HG02970 (cell line): ENCODE data around the gene RTKN.

Source experiments
- ATAC-seq: cut with Tn5 transposase; IDR thresholded peaks from one replicate; pipeline ENCODE4 v1.9.1; 2021; ENCODE audit warnings: mild to moderate bottlenecking, moderate library complexity, moderate number of reproducible peaks; ENCODE audit not compliant: unreplicated experiment, low FRiP score

RTKN gene

DNA sequence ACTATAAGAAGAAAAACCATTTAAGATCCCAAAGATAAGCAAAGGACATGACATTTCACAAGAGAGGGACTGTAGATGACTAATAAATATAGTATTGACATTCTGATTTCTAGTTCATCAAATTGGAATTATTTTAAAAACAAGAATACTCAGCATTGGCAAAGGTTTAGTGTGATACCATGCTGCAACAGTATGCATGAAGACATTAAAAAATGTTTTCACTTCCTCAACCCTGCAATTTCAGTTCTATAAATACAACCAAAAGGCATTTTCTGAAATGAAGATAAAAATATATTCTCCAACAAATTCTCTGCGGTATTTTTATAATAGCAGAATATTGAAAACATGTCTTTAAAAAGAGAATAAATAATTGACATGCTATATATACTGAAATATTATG is 22.4 kb downstream of the RTKN start:
- ATAC-seq: no peak

DNA sequence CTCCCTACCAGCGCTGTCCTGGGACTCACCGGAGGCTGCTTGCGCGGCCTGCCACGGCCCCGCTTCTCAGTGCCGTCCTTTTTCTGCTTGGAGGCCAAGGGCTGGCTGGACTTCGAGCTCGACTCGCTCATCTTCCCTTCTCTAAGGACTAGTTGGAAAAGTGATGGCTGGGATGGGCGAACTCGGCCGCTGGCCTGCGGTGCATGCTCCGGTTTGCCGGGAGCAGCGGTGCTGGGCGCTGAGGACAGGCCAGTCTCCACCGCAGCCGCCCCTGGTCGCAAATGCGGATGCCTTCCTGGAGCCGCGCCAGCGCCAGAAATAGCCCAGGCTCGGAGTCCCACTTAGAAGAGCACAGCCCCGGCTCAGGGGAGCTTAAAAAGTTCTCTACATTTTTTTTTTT is 23.4 kb downstream of the RTKN start:
- no peak for ATAC-seq

DNA sequence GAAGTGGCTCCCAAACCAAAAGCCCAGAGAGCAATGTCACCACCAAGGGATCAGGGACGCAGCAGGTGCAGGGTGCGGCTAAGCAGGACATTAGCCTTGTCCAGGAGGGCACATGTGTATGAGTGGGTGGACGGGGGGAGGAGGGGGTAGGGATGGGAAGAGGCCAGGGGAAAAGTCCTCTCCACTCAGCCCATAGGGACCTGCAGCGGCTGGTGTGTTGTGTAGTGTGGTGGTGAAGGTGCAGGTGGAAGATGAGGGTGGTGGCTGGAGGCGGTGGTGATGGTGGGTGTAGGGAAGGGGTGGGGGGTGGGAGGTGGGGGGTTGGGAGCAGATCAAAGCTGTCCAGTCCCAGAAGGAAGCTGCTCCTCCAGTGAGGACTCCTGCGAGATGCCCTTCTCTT is 24.0 kb downstream of the RTKN start:
- ATAC-seq: no peak

DNA sequence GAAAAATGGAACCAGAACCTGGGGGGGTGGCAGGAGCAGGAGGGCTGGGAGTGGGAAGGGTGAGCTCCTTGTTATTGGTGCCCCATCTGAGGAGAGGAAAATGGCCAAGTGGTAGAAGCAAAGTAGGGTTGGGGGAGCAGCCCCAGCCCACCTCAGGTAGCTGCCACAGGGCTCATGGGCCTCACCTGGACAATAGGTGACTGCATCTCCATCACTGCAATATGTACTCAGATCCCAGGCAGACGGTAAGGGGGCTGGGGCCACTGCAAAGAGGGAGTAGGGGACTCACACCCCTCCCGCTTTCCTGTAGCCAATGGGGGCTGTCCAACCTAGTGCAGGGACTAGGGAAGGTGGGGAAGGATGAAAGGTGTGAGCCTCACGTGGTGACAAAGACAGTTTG is 24.5 kb downstream of the RTKN start:
- no peak for ATAC-seq

DNA sequence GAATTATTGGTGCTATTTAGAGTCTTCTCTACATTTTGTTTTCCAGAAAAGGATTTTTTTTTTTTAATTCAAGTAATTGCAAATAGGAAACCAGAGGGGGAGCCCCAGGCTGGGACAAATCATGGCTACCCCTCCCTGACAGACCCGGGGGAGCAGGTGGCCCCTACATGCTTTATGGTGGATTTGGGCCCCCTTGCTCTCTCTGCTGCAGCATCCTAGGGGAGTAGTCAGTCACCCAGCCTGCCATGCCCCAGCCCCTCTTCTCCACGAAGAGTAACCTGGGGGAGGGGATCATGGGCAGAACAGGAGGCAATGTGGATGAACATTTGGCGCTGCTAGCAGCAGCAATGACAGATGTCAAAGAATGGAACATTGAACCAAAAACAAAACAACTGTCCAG is 25.0 kb downstream of the RTKN start:
- no peak for ATAC-seq

DNA sequence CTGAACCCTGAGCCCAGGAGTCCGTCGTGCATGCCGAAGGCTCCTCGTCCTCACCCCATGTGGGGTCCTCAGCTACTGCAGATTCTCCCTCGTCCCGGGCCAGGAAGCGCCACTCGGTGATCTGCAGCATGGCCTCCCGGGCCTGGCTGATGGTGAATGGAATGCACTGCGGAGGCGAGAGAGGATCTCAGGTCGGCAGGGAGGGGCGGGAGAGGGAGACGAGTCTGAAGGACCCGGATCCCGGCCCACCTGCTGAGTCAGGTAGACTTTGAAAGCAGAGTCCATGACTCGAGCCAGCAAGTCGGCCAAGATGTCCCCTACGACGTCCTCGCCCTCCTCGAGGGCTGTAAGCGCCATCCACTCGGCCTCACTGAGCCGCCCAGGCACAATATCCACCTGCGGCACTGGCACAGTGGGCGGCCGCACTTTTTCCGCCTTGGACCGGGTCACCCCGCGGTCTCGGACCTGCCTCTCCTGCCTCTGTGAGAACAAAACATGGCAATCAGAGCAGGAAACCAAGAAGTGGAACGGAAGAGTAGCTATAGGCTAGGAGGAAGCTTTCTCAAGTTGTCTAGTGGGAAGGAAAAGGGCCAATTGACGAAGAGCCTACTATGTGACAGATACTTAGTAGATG is 25.9 kb downstream of the RTKN start:
- no peak for ATAC-seq

DNA sequence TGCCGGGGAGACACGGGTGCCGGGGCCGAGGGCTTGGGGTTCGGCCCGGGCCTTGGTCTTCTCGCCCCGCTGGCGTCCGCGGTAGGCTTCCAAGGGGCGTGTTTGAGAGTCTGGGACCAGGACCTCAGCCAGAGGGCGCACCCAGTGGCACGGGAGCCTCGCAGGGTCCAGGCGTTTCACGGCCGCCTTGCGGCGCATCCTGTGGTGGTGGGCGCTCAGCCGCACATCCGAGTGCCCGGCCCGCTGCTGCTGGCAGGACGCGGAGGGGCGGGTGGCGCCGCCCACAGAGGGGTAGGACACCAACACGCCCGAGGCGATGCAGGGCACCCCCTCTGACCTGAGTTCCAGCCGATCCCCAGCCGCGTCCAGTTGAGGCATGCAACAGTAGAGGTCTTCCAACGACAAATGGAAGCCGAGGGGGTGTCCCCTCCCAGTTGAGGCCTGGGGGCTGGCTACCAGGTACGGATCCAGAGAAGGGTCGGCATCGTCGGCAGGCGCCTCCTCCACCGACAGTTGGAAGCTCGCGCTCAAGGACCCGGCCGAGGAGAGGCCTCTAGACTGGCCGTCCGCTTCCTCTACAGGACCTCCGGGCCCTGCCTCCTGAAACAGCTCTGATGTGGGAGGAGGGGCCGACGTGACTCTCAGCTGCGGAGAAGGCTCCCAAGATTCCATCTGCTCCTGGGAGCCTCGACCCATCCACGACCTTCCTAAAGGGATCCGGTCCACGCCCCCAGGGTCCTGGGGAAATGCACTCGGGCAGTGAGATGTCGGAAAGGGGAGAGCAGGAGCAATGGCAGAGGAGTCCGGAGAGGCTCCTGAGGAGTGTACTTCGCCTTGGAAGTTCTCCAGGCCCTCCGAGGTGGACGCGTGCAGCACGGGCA is 26.6 kb downstream of the RTKN start:
- no peak for ATAC-seq

DNA sequence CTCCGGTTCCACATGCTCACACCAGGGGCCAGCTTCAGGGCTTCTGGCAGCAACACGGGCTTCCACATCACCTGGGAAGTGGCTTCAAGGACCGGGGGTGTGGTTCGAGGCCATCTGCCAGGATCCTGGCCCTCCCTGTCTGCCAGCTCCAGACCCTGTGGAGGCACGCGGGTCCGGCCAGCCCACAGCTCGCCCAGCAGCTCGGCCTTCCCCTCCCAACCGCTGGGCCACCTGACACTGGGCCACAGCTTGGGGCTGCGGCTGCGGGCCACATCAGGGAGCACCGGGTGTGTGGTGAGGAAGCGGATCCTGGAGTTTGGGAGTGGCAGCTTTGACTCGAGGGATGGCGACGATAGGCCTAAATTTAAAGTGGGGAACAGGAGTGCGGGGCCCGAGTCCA is 27.3 kb downstream of the RTKN start:
- ATAC-seq: no peak

DNA sequence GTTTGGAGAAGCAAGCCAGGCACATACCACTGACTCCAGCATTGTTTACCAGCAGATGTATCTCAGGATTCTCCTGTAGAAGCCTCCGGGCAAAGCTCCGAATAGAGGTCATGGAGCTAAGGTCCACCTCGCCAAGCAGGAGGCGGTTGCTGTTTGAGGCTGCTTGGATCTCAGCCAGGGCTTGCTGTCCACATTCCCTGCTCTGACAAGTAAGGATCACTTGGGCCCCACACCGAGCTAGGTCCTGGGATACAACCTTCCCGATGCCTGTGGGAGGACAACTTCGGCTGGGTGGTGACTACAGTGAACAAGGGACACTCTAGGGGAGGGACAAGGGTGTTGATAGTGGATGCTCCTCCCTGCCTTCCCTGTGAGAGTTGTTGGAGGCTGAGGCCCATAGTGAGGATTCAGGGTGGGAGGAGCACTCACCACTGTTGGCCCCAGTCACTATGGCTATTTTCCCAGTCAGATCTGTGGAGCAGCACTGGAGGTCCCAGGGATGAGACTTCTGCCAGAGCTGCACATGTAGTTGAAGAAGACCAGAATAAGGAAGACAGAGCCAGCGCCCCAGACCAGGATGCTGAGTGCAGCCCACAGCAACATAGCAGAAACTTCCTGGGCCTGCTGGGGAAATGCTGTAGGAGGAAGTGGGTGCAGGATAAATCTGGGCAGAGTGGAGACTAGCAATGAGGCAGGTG is 28.6 kb downstream of the RTKN start:
- ATAC-seq: no peak

DNA sequence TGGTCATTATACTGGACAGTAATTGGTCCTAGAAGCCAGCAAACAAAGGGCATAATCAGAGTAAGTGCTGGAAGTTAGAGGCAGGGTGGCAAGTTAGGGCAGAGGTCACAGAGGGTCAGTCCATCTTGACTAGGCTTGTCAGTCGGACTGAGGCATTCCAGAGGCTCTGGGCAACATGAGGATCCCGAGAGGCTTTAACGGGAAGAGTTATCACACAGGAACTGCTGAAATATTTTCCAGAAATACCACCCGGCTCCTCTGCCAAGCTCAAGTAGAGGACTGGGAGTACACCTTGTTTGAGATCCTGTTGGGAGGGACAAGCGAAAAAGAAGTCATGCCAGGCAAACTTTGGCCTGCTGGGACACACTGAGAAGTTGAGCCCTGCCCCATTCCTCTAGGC is 34.1 kb downstream of the RTKN start:
- no peak for ATAC-seq

DNA sequence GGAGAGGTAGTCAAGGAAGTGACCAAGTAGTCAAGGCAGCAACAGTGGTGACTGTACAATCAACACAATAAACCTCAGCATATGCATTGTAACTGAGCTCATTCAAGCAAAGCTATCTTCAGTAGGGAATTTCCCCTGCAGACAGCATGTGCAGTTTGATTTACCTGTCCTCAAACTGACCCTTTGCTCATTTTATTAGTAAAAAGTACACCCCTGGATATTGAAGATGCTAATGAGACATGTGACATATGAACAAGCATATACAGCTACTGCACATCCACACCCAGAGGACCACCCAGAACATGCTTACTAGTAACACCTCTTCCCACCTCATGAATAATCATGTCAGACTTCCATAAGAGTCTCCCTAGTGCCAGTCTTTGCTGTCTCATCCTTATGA is 35.7 kb downstream of the RTKN start:
- ATAC-seq: no peak

DNA sequence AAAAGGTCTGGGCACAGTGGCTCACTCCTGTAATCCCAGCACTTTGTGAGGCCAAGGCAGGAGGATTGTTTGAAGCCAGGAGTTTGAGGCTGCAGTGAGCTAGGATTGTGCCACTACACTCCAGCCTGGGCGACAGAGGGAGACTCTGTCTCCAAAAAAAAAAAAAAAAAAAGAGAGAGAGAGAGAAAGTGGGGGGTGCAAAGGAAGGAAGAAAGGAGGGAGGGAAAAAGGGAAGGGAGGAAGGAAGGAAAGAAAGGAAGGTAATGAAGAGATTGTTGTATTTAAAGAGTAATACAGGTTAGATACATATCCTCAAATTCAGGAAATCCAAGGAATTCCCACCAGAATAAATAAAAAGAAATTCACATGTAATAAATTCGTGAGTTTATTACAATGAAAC is 39.8 kb downstream of the RTKN start:
- no peak for ATAC-seq

DNA sequence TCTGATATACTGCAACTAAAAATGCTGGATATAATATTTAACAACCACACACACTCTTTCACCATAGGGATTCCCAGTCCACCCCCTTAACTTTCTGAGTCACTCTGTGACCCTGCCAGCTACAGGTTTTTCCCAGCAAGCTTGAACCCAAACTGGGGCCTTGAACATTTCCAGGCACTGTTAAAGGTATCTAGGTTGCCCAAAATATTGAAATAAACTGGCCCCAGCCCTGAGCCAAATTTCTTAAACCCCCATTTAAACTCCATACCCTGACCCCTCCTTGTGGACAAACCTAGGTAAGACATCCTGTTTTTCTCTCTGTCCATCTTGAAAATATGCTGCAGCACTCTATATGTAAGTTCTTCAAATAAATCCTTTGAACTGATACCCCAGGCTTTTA is 42.0 kb downstream of the RTKN start:
- no peak for ATAC-seq

DNA sequence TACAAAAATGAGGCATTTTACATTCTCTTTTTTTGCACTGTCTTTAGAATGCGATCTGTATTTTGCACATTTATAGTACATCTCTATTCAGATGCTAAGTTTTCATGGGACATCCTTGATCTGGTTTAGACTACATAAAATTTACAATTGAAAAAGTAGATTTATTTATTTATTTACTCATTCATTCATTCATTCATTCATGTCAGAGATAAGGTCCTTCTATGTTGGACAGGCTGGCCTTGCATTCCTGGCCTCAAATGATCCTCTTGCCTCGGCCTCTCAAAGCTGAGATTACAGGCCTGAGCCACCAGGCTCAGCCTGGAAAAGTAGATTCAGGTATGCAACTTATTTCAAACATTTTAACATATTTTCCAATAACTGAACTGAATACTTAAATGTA is 45.6 kb downstream of the RTKN start:
- no peak for ATAC-seq

DNA sequence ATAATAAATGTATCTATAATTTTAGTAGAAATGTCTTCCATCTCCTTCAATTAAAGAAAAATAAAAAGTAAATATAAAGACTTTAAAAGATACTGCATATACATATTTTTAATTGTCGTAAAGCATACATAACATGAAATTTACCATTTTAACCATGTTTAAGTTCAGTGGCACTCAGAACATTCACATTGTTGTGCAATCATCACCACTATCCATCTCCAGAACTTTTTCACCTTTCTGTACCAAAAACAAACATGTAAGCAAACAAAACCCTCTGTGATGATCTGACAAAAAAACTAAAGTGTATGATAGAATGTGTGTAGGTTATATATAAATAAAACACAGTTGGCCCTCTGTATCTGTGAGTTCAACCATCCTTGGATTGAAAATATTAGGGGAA is 48.2 kb downstream of the RTKN start:
- ATAC-seq: no peak

DNA sequence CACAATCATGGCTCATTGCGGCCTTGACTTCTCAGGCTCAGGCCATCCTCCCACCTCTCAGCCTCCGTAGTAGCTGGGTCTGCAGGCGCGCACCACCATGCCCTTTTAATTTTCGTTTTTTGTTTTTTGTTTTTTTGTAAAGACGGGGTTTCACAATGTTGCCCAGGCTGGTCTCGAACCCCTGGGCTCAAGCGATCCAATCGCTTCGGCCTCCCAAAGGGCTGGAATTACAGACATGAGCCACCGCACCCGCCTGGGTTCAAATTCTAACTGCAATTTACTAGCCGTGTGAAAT is 49.3 kb downstream of the RTKN start:
- ATAC-seq: no peak

DNA sequence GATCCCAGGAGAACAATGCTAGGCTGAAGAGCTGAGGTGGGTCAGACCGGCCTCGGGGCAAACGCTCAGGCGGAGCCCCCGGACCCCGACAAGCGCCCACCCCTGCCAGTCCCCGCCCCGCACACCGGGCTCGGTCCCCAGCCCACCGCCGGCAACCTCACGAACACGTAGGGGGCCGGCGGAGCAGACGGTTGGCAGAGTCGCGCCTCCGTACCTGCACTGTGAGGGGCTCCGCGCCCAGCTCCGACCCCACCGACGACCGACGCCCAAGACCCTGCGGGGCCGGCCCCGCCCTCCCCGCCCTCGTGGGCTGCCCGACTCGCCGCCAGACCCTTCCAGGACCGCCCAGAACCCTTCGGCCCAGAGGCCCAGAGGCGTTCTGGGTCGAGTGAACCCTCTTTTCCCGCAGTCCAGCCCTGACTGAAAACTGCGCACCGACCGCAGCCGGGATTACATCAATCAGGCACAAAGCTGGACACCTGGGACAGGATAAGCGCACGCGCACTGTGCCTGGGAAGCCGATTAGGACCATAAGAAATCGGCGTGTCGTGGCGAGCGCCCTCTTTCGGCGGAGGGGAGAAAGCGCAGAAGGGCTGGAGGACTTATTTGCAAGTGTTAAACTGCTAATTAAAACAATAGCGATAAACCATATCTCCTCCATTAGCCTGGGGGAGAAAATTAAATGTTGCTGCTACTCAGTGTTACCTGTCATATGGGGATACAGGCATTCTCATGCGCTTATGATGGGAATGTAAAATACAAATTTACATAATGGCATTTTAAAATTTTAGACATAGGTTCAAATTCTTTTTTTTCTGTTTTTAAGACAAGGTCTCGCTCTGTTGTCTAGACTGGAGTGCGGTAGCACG is 49.9 kb downstream of the RTKN start:
- ATAC-seq: peak; percentile 79

DNA sequence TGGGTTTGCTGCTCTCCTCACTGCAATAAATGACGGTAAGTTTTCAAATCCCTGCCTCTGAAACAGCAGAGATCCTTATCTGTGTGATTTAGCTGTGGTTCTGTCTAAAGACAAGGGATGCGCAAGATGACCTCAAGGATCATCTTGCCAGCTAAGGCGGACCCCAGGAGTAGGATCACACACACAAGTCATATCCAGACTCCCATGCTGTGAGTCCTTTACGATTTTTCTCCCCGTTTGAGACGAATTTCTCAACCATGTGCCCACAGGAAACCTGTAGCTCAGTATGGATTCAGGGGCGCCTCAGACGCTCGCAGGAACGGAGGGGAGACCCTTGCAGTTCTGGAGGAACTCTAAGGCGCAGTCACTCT is 50.5 kb downstream of the RTKN start:
- peak; percentile 15 for ATAC-seq

DNA sequence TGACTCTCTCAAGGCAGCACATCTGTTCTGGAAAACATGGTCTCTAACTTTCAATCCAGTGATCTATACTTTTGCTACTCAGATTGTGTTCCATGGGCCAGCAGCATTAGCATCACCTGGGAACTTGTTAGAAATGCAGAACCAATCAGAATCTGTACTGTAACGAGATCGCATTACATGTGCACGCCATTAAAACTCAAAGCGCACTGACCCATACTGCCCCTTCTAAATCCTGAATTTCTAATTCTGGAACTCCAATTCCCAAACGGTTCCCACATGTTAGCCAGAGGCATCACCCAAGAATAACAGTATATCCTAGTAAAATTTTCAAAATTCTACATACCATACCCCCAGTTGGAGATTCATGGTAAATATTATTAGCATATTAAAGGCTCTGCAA is 51.1 kb downstream of the RTKN start:
- ATAC-seq: no peak

DNA sequence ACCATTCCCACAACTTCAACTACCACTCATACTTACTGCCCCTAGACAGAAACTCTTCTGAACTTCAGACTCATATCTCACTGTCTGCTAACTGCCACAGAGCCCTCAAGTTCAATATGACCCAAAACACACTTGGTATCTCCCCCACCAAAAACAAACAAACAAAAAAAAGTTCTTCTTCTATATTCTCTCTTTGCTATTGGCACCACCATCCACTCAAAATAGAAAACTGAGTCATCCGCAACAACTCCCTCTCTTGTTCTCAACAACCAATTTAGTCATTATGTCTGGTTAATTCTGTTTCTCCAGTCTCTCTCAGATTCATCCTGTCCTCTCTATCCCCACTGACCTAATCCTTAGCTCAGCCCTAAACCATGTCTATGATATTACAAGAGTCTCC is 54.4 kb downstream of the RTKN start:
- ATAC-seq: no peak

DNA sequence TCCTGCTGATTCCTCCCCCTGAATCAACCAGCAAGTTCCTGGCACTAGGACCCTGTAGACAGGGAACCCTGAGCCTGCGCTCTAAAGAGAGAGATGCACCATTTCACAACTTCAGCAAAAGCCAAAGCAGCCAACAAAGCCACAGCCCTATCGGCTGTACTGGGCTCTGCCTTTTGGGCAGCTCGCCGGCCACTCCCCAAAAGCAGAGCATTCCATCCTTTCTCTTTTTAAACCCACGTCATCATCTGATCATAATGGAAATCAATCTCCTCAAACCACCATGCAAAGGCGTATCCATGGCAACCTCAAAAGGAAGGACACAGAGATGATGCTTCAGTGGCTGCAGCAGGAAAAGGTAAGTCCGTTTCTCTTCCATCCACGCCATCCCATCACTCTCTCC is 56.3 kb downstream of the RTKN start:
- no peak for ATAC-seq
